ENCODE results near the gene ING1.
"Not testable (repeated sequence)": the region's sequence is repeated elsewhere in the genome, so short reads cannot be mapped to it uniquely, and the experiment has no call there.

The ING1 gene

GRCh38 chr13:110695774-110696173 lies 17.7 kb upstream of the ING1 start:
- DNase-seq (ENCODE audit: low read depth): not testable (repeated sequence)

DNA sequence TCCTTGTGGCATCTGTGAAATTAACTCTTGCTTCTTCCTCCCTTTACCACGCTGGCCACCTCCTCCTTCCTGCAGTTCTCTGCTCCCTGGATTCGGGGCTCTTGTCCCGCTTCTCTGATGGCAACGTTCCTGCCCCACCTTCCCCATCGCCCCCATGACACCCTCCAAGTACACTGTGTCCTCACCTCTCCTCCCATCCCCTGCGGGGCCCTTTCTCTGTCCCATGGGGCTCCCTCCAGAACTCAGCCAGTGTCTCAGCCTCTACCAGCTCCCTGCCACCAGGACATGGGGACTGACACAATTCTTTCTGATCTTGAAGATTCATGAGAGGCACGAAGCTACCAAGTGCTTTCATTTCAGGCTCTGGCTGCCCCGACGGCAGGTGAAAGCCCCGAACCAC lies 16.7 kb upstream of the ING1 start:
- DNase-seq (ENCODE audit: low read depth): no peak

DNA sequence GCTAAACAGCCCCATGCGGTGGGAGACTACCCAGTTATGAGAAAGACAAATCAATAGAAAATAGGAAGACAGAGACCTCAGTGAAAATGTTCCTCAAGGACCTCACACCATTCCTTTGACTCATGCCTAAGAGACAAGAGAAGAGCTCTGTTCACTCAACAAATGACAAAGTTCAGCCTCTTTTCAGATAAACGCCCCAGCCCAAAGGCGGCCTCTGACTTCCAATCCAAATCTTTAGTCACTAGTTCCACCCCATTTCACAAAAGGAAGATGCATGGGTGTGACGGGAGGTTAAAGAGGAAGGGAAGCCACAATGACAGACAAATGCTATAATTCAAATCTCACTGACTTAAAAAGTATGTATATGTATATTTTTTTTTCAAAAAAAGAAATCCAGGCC lies 15.7 kb upstream of the ING1 start:
- no peak for DNase-seq (ENCODE audit: low read depth)

GRCh38 chr13:110698689-110699088 lies 14.8 kb upstream of the ING1 start:
- no peak for DNase-seq (ENCODE audit: low read depth)

- DNase-seq (ENCODE audit: low read depth): no peak
Observed at GRCh38 chr13:110699148-110700145, 14.1 kb upstream of the ING1 start.

DNA sequence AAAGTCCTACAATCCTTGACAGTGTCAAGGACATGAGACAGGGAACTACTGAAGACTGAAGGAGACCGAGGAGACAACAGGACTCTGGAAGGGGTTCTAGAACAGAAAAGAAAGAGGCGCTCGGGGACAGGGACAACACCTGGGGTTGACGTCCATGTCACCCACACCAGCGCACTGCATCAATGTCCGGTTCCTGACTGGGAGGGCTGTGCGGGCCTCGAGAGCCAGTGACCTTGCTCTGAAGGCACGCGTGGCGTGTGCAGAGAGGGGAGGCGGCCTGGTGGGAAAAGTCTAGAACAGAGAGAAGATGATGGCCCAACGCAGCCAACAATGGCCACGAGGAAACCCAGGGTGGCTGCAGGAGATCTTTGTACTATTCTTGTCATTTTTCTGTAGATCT lies 13.3 kb upstream of the ING1 start:
- no peak for DNase-seq (ENCODE audit: low read depth)

DNA sequence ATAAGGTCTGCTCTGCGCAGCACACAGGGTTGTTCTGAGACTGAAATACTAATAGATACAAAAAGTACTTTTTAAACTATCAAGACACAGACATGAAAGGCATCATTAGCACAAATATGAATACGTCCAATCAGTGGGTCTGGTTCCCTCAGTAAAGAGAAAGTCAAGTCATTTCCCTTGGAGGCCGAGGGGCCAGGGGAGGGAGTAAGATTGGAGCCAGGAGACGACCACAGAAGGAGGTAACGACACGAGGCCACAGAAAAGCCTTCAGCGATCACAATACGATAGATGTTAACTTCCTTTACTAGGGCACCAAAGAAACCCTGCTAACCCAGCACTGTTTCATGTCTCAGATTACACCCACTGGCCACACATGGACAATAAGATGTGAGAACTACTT lies 12.9 kb upstream of the ING1 start:
- no peak for DNase-seq (ENCODE audit: low read depth)

DNA sequence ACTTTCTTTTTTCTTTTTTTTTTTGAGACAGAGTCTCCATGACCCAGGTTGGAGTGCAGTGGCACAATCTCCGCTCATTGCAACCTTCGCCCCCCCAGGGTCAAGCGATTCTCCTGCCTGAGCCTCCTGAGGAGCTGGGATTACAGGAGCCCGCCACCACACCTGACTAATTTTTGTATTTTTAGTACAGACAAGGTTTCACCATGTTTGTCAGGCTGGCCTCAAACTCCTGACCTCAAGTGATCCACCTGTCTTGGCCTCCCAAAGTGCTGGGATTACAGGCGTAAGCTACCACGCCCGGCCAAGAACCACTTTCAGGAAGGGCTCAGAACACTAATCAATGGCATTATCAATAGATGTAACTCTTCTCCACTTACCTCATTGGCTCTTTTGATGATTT lies 12.4 kb upstream of the ING1 start:
- not testable (repeated sequence) for DNase-seq (ENCODE audit: low read depth)

GRCh38 chr13:110702089-110702488 lies 11.4 kb upstream of the ING1 start:
- no peak for DNase-seq (ENCODE audit: low read depth)

DNA sequence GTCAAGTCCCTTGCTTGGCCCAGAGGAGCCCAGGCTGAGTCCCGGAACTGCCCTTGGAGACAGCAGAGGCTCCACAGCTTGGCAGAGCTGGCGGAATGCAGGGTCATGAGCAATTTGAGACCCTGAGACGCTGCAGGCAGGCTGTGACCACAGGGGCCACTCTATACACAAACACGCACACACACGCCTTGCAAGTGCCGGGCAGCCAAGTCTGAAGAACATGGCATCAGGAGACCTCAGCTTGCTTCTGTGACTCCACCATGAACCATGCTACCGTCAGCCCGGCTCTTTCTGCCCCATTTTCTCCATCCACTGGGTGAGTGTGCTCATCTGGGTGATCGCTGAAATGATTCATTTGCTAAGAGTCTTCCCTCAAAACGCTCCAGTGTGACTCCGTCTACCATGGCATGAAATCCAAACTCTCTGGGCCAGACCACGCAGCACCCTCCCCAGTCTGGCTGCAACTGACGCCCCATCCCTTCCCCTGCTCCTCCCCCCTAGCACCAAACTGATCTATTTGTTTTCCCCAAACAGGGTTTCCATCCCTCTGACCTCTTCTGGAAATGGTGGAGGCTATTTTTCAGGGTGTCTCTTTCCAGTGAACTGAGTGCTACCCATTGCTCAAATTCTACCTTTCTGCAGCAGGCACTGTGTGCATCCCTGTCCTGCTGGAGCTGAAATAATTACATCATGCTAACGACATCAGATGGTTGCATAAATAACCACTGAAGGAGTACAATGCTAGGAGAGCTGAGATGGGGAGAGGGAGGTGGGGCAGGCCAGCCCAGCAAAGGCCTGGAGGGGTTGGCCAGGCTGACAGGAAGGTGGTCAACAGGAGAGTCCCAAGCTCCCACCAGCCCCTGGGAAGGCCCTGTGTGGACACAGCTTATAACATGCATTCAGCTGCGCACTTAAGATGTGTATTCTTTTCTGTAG lies 10.6 kb upstream of the ING1 start:
- DNase-seq (ENCODE audit: low read depth): no peak

GRCh38 chr13:110705356-110705825 lies 8.1 kb upstream of the ING1 start:
- no peak for DNase-seq (ENCODE audit: low read depth)

- DNase-seq (ENCODE audit: low read depth): peak; percentile 42
Observed at GRCh38 chr13:110705826-110706569, 7.5 kb upstream of the ING1 start, which contains the start of gene CARS2. TSS of gene CARS2 (minus strand) at chr13:110706116. CDS start at chr13:110706093, 23 bp downstream.

DNA sequence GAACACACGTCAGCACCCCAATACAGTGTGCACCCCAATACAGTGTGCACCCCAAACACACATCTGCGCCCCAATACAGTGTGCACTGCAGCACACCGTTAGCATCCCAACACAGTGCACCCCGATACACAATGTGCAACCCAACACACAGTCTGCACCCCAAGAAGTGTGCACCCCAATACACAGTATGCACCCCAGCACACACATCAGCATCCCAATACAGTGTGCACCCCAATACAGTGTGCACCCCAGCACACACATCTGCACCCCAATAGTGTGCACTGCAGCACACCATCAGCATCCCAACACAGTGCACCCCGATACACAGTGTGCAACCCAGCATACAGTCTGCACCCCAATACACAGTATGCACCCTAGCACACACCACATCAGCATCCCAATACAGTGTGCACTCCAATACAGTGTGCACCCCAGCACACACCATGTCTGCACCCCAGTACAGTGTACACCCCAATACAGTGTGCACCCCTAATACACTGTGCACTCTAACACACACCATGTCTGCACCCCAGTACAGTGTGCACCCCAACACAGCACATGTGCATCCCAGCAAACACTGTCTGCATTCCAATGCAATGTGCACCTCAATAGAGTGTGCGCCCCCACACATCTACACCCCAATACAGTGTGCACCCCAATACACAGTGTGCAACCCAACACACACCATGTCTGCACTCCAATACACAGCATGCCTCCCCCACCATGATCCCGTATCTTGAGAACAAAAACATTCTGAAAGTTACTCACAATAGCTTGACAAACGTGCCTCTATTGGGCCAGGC lies 6.7 kb upstream of the ING1 start:
- DNase-seq (ENCODE audit: low read depth): no peak

DNA sequence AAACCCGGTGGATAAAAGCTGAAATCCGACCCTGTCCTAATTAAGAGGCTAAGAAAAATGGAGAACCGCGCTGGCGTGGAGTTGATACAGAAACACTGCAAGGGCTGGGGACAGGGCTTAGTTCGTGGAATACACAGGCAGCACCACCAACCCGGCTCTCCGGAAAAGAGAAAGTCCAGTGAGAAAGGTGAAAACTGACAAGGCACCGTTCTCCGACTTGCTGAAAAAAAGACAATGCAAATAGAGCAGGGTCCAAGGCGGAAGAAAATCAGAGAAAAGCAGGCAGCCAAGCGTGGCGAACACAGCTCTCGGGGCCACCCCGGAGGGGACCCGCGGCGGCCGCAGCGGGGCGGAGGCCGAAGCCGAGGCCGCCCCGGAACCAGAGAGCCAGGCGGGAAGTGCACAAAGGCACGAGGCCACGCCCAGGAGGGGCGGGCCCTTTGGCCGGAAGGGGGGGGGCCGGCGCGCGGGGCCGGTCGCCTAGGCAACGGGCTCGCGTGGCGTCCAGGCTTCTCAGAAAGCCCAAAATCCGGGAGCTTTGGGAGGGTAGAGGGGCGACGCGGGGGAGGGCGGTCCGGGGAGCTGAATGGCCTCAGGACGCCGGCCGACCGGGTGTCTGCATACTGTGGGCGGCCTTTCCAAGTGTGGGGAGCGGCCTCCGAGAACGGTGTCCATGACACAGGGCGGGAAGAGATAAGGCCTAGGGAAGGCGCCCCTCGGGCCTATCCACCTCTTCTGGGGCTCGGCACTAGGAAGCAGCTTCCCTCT lies 1.2 kb upstream of the ING1 start:
- no peak for DNase-seq (ENCODE audit: low read depth)

- DNase-seq (ENCODE audit: low read depth): peak; percentile 88
Observed at GRCh38 chr13:110712849-110713641, 455 bp upstream of the ING1 start.

DNA sequence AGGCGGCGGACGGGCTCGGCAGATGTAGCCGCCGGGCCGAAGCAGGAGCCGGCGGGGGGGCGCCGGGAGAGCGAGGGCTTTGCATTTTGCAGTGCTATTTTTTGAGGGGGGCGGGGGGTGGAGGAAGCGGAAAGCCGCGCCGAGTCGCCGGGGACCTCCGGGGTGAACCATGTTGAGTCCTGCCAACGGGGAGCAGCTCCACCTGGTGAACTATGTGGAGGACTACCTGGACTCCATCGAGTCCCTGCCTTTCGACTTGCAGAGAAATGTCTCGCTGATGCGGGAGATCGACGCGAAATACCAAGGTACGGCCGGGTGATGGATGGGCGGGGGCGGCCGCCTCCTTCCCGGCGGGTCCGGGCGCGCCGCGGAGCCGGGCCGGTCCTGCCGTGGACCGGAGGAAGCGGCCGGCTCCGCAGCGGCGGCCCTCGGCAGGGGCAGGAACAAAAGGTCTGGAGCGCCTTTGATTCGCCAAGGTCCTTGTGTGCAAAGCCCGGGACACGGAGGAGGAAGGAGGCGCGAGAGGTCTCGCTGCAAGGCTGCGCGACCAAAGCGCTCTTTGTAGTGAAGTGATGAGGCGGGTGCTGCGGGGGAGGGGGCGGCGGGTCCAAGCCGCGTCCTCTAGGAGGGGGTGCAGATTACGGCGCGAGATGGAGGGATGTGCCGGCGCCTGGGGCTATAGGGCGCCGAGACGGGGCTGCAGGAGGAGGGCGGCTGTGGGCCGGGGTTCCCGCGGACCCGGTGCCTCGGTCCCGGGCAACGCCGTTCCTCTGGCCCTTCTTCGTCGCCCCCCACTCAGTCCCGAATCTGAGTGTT lies 689 bp downstream of the ING1 start:
- DNase-seq (ENCODE audit: low read depth): no peak

- no peak for DNase-seq (ENCODE audit: low read depth)
Observed at GRCh38 chr13:110714797-110715394, 1.4 kb downstream of the ING1 start.

All from HS-5 (cell line).